Central memory CD8-positive, alpha-beta T cell (primary cell): ENCODE measurements around the gene PLA2G4B.

ENCODE experiments used
- ATAC-seq: fragments of 150-1000 bp; cut with Tn5 transposase; replicated peaks from 2 replicates; pipeline ENCODE4 v1.10.0; 2022; ENCODE audit warnings: mild to moderate bottlenecking, moderate FRiP score, moderate number of reproducible peaks; ENCODE audit not compliant: poor library complexity, severe bottlenecking; ENCODE audit errors: extremely low read depth
- DNase-seq, 2 donors: peaks; one replicate each; pipeline ENCODE4 v3.0.0; 2021; ENCODE audit warnings: low spot score in 2 of 2
- H3K27ac Mint-ChIP-seq: one replicate; pipeline ENCODE4 v1.8.0; 2022; ENCODE audit warnings: low read depth, mild to moderate bottlenecking, moderate library complexity, mixed read lengths
- H3K27me3 Mint-ChIP-seq: one replicate; pipeline ENCODE4 v1.8.0; 2022; ENCODE audit warnings: mixed read lengths
- H3K36me3 Mint-ChIP-seq: one replicate; pipeline ENCODE4 v1.8.0; 2022; ENCODE audit warnings: mild to moderate bottlenecking, moderate library complexity, mixed read lengths; ENCODE audit not compliant: insufficient read depth
- H3K4me1 Mint-ChIP-seq: one replicate; pipeline ENCODE4 v1.8.0; 2022; ENCODE audit warnings: mixed read lengths
- H3K4me3 Mint-ChIP-seq: one replicate; pipeline ENCODE4 v1.8.0; 2022; ENCODE audit warnings: mild to moderate bottlenecking, moderate library complexity, mixed read lengths
- H3K9me3 Mint-ChIP-seq: one replicate; pipeline ENCODE4 v1.8.0; 2022; ENCODE audit warnings: mixed read lengths

The PLA2G4B gene

DNA sequence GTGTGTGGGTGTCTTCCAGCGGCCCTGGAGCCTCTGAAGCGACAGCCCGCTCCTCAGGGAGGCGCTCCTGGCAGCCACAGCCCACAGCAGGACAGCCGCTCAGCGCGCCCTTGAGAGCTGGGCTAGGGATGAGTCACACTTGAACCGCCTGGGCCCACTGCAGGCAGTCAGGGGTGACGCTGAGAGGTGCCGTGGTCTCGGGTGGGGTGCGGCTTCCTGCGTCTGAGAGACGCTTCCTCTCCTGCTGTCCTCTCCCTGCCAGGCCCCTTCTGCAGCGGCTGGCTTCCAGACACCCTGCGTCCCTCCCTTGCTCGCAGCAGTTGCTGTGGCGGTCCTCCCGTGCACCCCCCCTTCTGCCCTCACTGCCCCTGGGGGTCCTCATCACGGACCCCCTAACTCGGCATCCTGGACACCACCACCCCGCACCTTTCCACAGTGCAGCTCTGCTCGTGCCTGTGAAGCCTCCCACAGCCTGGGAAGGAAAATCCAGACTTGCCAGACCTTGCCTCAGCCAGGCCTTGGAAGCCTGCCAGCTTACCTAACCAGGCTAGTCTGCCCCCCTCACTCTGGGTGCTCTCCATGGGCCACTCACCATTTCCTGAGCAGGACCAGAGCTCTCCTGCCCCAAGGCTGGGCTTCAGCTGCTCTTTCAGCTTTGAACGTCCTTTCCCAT is 56.3 kb downstream of the PLA2G4B start:
- Mint-ChIP-seq H3K27ac (peak overlapping the region; percentile 96), H3K27me3 (no peaks in the 10 kb centered on the region), H3K36me3 (peaks cover 14% of the 10 kb centered on the region), H3K4me1 (peaks cover 32% of the 10 kb centered on the region), H3K9me3 (no peaks in the 10 kb centered on the region), H3K4me3 (peak overlapping the region; percentile 58)
- DNase-seq (peak; percentile 81 to 94), ATAC-seq (peak; percentile 100)

DNA sequence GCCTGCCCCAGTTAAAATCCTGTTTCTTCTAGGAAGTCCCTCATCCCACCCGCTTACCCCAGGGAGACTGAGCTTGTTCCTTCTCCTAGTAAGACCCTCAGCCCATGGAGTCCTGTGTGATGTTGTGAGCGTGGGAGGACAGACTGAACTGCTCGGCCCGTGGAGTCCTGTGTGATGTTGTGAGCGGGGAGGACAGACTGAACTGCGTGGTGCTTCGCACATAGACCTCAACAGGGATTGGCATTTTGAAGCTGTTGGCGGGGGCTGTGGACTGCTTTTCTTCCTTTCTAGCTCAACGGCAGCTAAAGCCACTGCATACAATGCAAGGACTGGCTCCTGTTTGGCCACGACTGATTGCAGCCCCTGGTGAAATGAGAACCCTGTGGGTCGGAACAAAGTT is 56.8 kb downstream of the PLA2G4B start:
- H3K4me3 Mint-ChIP-seq: peak overlapping the region; percentile 58

DNA sequence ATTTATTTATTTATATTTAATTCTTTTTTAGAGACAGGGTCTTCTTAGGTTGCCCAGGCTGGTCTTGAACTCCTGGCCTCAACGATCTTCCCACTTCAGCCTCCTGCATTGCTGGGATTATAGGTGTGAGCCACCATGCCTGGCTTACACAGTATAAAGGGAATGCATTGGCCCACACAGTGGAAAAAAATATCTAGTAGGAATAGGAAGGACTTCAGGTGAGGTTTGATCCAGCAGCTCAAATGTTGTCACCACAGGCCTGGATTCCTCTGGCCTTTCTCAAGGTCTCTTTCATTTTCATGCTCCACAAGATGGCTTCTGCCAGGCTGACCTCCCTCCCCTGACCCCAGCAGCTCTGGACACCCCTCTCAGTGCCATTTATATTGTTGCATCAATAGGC is 57.3 kb downstream of the PLA2G4B start:
- DNase-seq (no peak), ATAC-seq (no peak)
- Mint-ChIP-seq H3K4me3 (no peak overlapping the region), H3K36me3 (peaks cover 20% of the 10 kb centered on the region), H3K27me3 (no peaks in the 10 kb centered on the region), H3K4me1 (peaks cover 32% of the 10 kb centered on the region), H3K27ac (peak overlapping the region; percentile 96), H3K9me3 (no peaks in the 10 kb centered on the region)

More for the DNA sequence above, 56.8 kb downstream of the PLA2G4B start:
- ATAC-seq (no peak), DNase-seq (no peak)
- no peaks in the 10 kb centered on the region for H3K9me3 Mint-ChIP-seq
- peaks cover 18% of the 10 kb centered on the region for H3K36me3 Mint-ChIP-seq
- H3K27me3 Mint-ChIP-seq: no peaks in the 10 kb centered on the region
- H3K27ac Mint-ChIP-seq: peak overlapping the region; percentile 96
- H3K4me1 Mint-ChIP-seq: peaks cover 32% of the 10 kb centered on the region

DNA sequence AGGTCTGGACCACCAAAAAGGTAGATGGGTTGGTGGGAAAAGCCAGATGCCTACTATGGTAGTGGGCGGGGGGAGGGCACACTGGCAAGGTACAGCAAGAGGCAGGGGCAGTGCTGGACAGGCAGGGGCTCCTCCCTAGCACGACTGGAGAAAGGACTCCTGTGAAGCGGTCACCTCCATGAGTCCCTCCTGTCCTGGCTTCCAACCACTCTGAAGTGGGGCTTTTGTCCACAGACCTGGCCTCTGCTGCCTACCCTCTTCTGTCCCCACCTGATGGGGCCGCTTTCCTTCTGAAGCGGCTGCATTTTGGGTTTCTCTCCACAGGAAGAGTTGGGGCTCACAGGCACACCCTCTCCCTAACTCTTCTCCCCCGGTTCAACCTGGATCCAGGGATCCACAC is 57.9 kb downstream of the PLA2G4B start:
- H3K36me3 Mint-ChIP-seq: peaks cover 20% of the 10 kb centered on the region
- no peaks in the 10 kb centered on the region for H3K9me3 Mint-ChIP-seq
- peaks cover 32% of the 10 kb centered on the region for H3K4me1 Mint-ChIP-seq
- H3K27me3 Mint-ChIP-seq: no peaks in the 10 kb centered on the region
- ATAC-seq (no peak), DNase-seq (no peak)
- H3K4me3 Mint-ChIP-seq: no peak overlapping the region
- H3K27ac Mint-ChIP-seq: peak overlapping the region; percentile 96

DNA sequence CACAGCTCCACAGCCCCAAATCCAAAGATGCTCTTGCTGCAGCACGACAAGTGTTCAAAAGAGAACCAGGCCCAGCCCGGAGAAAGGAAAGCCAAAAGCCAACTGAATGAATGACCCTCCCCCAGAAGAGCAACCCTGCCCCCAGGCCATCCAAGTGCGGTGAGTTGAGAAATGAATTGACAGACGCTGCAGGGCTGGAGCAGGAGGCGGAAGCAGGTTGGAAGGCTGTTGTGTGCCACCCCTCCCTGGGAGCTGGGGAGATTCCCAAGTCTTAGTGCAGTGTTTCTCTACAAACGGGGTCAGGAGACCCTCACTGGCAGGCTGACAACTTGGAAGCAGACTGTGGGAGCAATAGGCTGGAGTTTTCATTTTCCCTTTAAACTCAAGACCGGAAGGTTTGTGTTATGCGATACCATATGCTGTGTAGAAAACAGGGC is 58.7 kb downstream of the PLA2G4B start:
- Mint-ChIP-seq H3K9me3 (no peaks in the 10 kb centered on the region), H3K4me1 (peaks cover 28% of the 10 kb centered on the region), H3K4me3 (no peak overlapping the region), H3K36me3 (peaks cover 20% of the 10 kb centered on the region), H3K27ac (peak overlapping the region; percentile 96), H3K27me3 (no peaks in the 10 kb centered on the region)
- no peak for ATAC-seq
- DNase-seq: no peak
